Measurements from ENCODE around the gene SLC2A1.

The SLC2A1 gene

DNA sequence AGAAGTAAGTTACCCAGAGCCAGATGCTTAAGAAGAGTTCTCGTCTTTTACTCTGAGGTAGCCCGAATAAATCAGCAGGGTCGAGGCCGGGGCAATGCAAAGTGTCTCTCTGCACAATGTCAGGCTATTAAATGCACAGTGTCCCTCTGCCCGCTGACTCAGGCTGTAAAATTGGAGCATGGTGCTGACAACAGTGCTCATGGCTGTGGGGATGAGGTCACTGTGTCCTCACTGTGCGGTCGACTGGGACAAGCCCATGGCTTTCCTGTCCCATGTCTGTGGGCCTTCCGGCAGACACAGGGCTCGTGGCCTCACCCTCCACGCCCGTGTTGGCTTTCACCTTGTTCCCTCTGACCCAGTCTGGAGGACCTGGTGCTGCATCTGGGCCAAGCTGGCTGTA is 14.6 kb upstream of the SLC2A1 start:
- no peaks in the 10 kb centered on the region for H3K9me3 Mint-ChIP-seq
- H3K27me3 Mint-ChIP-seq: peaks cover 4% of the 10 kb centered on the region
- CTCF ChIA-PET: interaction anchor here (0.9 kb wide), 1 partner anchor 101 kb away, joined by 3 read pairs; no protein-coding TSS in a partner anchor
- H3K4me1 Mint-ChIP-seq: no peaks in the 10 kb centered on the region
- H3K27ac Mint-ChIP-seq: no peak overlapping the region
- H3K4me3 Mint-ChIP-seq: no peak overlapping the region
- no peaks in the 10 kb centered on the region for H3K36me3 Mint-ChIP-seq
- DNase-seq: no peak

DNA sequence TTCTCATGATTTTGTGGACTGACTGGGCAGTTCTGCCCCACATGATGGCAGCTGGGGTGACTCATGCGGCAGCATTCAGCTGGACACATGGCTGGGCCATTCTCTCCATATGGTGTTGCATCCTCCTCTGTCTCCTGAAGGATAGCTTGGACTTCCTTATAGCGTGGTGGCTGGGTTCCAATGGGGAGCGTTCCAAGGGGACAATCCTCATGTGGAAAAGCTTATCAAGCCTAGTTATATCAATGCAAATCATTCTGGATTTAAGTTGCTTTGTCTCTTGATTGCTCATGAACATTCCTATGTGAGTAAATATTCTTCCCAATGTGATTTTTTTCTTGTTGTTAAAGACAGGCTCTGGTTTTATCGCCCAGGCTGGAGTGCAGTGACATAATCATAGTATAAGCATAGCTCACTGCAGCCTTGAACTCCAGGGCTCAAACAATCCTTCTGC is 13.2 kb upstream of the SLC2A1 start:
- no peaks in the 10 kb centered on the region for H3K4me1 Mint-ChIP-seq
- peaks cover 4% of the 10 kb centered on the region for H3K27me3 Mint-ChIP-seq

DNA sequence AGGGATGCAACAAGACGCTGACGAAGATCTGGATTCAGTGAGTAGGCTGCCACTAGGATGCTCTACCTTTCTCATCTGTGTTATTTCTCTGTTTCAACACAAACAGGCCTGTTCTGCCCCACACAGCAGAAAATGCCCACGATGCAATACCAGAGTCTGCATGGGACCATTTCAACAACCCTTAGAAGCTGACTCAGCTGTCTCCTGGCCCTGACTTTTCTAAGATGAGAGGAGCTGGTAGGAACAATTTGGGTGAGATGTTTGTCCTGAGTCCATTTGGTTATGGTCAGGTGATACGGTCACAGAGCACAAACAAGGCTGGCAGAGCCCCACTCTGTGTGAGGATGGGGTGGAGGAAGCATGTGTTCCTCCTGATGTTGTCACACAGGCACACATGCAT is 11.5 kb upstream of the SLC2A1 start:
- CTCF ChIA-PET: interaction anchor here (1.0 kb wide), 1 partner anchor 13 kb away, joined by 3 read pairs; no protein-coding TSS in a partner anchor
- Mint-ChIP-seq H3K9me3 (no peaks in the 10 kb centered on the region), H3K27me3 (peaks cover 8% of the 10 kb centered on the region), H3K4me1 (no peaks in the 10 kb centered on the region), H3K36me3 (no peaks in the 10 kb centered on the region), H3K4me3 (no peak overlapping the region), H3K27ac (no peak overlapping the region)
- DNase-seq: no peak

More for the DNA sequence above, 13.2 kb upstream of the SLC2A1 start:
- H3K36me3 Mint-ChIP-seq: no peaks in the 10 kb centered on the region
- no peak overlapping the region for H3K27ac Mint-ChIP-seq
- CTCF ChIA-PET: interaction anchor here (1.1 kb wide), 1 partner anchor 102 kb away, joined by 4 read pairs; no protein-coding TSS in a partner anchor
- no peaks in the 10 kb centered on the region for H3K9me3 Mint-ChIP-seq
- no peak for DNase-seq
- no peak overlapping the region for H3K4me3 Mint-ChIP-seq

DNA sequence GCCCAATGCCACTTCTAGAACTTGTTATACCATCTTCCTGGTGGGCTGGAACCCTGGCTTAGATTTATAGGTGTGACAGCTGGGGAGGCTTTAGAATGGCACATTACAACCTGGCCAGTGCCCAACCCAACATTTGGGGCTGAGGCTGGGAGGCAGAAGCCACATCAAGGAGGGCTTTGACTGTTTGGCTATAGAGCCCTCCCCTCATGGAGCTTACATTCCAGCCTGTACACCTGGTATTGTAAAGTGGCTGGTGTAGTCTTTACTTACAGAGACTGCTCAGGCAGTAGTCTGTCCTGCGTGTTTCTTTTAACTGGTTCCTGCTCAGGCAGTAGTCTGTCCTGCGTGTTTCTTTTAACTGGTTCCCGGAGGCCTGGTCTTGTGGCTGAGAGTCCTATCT is 10.0 kb upstream of the SLC2A1 start:
- CTCF ChIA-PET: no interaction called here
- Mint-ChIP-seq H3K4me1 (peaks cover 1% of the 10 kb centered on the region), H3K36me3 (no peaks in the 10 kb centered on the region), H3K27ac (no peak overlapping the region), H3K27me3 (peaks cover 8% of the 10 kb centered on the region), H3K4me3 (no peak overlapping the region), H3K9me3 (no peaks in the 10 kb centered on the region)
- DNase-seq: no peak

DNA sequence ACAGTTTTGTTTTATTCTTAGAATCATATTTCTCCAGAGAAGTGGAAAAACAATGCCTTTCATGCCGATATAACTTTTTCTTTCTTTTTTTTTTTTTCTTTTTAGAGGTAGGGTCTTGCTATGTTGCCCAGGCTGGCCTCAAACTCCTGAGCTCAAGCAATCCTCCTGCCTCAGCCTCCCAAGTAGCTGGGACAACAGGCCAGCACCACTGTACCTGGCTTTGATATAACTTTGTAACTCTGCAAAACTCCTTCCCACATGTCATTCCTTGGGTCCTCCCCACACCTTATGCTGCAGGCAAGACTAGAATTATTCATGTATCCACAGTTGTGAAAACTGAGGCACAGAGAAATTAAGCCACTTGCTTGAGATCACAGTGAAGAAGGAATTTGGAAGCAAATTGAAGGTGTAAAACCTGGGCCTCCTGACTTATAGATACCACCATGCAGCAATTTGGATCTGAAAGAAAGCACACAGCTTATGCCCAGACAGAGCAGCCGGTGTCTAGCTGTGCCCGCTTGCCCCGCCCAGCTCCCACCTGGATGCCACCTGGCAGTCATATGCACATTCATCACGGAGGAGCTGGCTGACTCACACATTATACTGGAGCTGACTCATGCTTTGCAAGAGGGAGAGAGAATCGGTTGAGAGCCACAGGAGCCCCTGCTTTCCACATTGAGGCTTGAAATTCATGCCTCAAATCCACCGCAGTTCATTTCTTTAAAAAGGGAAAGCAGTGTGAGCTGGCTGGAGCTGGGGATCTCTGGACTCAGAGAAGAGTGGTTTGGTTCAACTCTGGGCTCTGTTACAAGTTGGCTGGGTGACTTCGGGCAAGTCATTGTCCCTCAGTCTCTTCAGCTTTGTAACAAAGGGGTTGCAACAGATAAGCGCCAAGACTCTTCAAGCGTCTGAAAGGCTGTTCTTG is 8.3 kb upstream of the SLC2A1 start:
- CTCF ChIA-PET: no interaction called here
- DNase-seq: no peak
- no peak overlapping the region for H3K4me3 Mint-ChIP-seq
- peaks cover 14% of the 10 kb centered on the region for H3K4me1 Mint-ChIP-seq
- H3K27me3 Mint-ChIP-seq: peaks cover 25% of the 10 kb centered on the region
- no peak overlapping the region for H3K27ac Mint-ChIP-seq
- no peaks in the 10 kb centered on the region for H3K9me3 Mint-ChIP-seq
- H3K36me3 Mint-ChIP-seq: no peaks in the 10 kb centered on the region

DNA sequence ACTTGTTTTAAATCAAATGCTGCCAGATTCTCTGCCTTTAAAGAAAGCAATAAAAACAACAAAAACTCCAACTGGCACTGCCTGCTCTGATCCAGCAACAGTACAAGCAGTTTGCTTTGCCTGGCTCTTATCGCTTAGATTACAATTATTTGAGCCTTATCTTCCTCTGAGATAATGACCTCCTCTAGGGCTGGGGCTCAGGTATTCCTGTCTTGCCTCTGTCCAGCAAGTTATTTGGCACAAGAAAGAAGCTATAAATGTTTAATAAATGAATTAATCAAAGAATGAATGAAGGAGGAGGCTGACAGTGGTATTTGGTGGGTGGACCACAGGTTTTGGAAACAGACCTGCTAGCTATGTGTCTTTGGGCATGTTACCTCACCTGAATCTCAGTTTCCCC is 6.7 kb upstream of the SLC2A1 start:
- H3K36me3 Mint-ChIP-seq: no peaks in the 10 kb centered on the region
- no peak overlapping the region for H3K27ac Mint-ChIP-seq
- peaks cover 39% of the 10 kb centered on the region for H3K27me3 Mint-ChIP-seq
- no peak overlapping the region for H3K4me3 Mint-ChIP-seq
- peaks cover 21% of the 10 kb centered on the region for H3K4me1 Mint-ChIP-seq
- no peaks in the 10 kb centered on the region for H3K9me3 Mint-ChIP-seq
- no peak for DNase-seq
- CTCF ChIA-PET: interaction anchor here (0.6 kb wide), 1 partner anchor 18 kb away, joined by 3 read pairs; no protein-coding TSS in a partner anchor

DNA sequence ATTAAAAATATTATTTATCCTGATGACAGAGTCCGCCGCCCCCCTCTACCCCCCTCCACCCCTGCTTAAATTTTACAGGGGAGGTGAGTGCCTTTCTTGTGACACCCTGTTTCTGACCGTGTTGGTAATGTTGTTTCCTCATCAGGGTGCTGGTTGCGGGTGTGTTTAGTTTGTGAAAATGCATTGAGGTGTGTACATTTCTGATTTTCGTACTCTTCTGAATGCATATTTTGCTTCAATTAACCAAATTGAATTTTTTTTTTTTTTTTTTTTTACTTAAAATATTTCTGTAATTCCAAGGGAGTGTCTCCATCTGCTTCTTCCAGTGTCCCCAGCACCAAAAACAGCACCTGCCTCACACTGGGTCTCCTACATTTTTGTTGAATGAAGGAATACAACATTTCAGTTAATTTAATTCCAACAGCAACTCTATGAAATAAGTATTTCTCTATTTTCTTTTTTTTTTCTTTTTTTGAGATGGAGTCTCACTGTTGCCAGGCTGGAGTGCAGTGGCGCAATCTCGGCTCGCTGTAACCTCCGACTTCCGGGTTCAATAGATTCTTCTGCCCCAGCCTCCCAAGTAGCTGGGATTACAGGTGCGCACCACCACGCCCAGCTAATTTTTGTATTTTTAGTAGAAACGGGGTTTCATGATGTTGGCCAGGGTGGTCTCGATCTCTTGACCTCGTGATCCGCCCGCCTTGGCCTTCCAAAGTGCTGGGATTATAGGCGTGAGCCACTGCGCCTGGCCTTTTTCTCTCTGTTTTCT is 5.6 kb upstream of the SLC2A1 start:
- H3K27ac Mint-ChIP-seq: no peak overlapping the region
- no peak overlapping the region for H3K4me3 Mint-ChIP-seq
- H3K27me3 Mint-ChIP-seq: peaks cover 40% of the 10 kb centered on the region
- no peak for DNase-seq
- no peaks in the 10 kb centered on the region for H3K9me3 Mint-ChIP-seq
- CTCF ChIA-PET: interaction anchor here (1.3 to 1.6 kb wide), 3 partner anchors 15 to 109 kb away, joined by 3 to 5 read pairs (median 3); no protein-coding TSS in a partner anchor
- no peaks in the 10 kb centered on the region for H3K36me3 Mint-ChIP-seq
- peaks cover 27% of the 10 kb centered on the region for H3K4me1 Mint-ChIP-seq

DNA sequence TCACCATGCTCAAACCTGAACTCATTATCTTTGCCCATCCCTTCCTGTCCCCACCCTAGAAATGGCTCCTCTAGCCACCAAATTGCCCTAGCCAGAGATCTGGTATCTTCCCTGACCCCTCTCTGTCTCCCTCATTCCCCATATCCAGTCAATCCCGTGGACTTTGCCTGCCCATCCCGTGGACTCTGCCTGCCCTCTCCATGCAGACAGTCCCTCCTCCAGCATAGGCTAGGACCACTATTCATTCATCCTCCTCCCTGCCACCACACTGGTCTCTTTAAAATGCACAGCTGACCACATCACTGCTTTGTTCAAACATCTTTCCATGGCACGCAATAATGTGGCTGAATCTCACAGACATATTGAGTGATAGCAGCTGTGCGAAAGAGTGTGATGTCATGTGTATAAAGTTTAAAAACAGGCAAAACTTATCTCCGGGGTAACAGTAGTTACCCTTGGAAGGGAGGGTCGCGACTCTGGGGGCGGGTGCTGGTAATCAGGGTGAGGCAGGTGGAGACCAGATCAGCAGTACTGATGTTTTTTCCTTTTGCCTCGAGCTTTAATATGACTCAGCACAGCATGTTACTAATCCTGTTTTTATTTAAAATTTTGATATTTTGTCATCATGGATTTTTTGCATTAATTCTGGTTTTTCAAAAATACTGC is 4.8 kb upstream of the SLC2A1 start:
- Mint-ChIP-seq H3K4me1 (peaks cover 30% of the 10 kb centered on the region), H3K27ac (no peak overlapping the region), H3K9me3 (no peaks in the 10 kb centered on the region), H3K4me3 (no peak overlapping the region), H3K27me3 (peaks cover 47% of the 10 kb centered on the region), H3K36me3 (peaks cover 2% of the 10 kb centered on the region)
- no peak for DNase-seq
- CTCF ChIA-PET: interaction anchor here (1.0 to 1.6 kb wide), 4 partner anchors 11 to 110 kb away, joined by 3 to 5 read pairs (median 3); no protein-coding TSS in a partner anchor

DNA sequence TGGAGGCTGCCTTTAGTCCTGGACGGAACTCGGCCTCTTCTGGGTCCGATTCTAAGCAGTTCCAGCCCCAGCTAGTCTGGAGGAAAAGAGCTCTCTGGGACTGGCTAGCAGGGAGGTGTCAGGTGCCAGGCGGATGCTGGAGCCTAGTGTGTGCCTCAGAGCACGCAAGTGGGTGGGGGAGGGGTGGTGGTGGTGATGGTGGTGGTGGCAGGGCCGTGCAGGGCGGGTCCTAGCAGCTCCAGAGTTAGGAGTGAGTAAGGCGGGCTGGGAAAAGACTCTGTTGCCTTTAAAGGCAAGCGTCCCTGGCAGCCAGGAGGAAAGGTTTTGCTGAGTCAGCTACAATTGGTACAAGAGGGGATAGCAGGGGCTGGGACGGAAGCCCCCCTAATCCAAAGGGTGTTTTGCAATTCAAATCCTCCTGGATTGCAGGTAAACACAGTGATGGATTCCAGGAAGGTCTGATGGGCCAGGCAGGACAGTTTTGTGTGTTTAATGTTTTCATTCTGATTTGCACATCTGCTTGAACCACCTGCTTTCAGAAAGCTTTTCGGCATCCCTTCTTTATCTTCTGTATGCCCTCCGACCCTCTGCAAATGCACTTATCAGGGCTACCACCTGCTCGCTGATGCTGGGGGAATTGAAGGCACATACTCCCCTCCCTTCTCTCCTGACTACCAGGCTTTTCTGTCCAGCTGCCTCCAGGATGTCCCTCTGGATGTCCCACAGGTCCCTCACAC is 4.1 kb upstream of the SLC2A1 start:
- CTCF ChIA-PET: interaction anchor here (0.7 to 1.6 kb wide), 6 partner anchors 10 to 111 kb away, joined by 3 to 5 read pairs (median 3); no protein-coding TSS in a partner anchor
- peak; percentile 36 for DNase-seq
- peaks cover 47% of the 10 kb centered on the region for H3K27me3 Mint-ChIP-seq
- H3K9me3 Mint-ChIP-seq: no peaks in the 10 kb centered on the region
- peaks cover 30% of the 10 kb centered on the region for H3K4me1 Mint-ChIP-seq
- no peak overlapping the region for H3K27ac Mint-ChIP-seq
- no peak overlapping the region for H3K4me3 Mint-ChIP-seq
- peaks cover 2% of the 10 kb centered on the region for H3K36me3 Mint-ChIP-seq

DNA sequence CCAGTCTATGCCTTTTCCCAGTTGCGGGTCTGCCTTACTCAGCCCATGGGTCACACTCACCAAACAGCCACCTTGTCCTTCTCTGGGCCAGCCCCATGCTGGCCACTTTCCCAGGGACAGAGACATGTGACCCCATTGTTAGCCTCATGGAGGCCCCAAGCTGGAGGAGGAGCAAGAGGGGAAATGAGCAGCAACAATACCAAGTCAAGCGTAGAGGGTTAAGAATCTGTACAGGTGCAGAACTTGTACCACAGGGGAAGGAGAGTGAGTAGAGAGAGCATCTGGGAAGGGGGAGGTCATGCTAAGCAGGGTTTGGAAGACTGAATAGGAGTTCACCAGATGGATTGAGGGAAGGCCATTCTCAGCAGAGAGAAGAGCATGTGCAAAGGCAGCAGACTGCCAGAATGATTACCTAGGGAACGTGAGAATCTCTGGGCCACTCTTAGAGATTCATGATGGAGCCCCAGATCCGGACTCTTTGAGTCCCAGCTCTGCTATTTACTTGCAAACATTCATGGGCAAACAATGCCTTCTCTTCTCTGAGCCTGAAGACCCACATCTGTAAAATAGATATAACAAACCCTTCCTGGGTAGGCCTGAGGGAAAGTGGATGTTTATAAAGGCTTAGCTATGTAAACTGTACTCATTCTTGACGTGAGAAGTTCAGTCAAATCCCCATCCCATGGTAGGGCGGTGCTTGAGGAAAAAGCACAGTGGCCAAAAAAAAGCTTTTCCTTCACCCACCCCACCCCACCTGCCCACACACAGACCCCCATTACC is 2.8 kb upstream of the SLC2A1 start:
- H3K27ac Mint-ChIP-seq: no peak overlapping the region
- no peaks in the 10 kb centered on the region for H3K9me3 Mint-ChIP-seq
- H3K4me3 Mint-ChIP-seq: no peak overlapping the region
- no peak for DNase-seq
- H3K27me3 Mint-ChIP-seq: peaks cover 46% of the 10 kb centered on the region
- CTCF ChIA-PET: interaction anchor here (1.2 to 1.4 kb wide), 2 partner anchors 26 to 112 kb away, joined by 3 to 5 read pairs; no protein-coding TSS in a partner anchor
- peaks cover 36% of the 10 kb centered on the region for H3K4me1 Mint-ChIP-seq
- peaks cover 11% of the 10 kb centered on the region for H3K36me3 Mint-ChIP-seq

DNA sequence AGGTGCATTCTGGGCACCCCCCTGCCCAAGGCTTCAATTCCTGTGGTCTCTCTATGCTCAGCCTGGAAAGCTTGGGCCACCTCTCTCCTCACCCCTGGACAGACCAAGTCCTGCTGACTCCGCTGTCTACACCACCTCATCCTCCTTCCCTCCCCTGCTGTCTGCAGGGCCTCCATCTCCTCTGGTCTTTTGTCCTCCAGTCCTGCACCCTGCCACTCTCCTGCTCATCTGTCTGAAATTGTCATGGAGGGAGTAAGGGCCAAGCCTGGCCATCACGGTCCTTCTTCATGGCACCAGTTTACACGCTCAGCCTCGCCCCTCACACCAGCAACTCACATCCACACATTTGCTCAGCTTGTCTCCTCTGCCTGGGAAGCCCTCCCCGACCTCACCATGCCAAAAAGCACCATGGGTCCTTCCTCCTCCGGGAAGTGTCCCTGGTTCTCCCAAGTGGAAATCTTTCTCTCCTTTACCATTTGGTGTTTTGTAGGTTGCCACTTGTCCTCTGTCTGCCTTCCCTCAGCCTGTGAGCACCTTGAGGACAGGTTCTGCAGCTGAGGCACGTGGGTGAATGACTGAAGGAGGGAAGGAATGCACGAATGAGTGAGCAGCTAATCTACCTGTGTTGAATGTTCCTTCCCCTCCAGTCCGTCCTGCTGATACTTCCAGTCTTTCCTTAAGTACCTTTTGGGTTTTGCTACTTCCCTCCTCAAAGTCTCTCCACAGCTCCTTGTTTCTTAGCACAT is 2.1 kb upstream of the SLC2A1 start:
- Mint-ChIP-seq H3K4me3 (peak overlapping the region; percentile 4), H3K27ac (no peak overlapping the region), H3K9me3 (no peaks in the 10 kb centered on the region), H3K27me3 (peaks cover 43% of the 10 kb centered on the region), H3K36me3 (peaks cover 15% of the 10 kb centered on the region), H3K4me1 (peaks cover 40% of the 10 kb centered on the region)
- CTCF ChIA-PET: interaction anchor here (1.4 kb wide), 1 partner anchor 113 kb away, joined by 5 read pairs; no protein-coding TSS in a partner anchor
- DNase-seq: no peak

DNA sequence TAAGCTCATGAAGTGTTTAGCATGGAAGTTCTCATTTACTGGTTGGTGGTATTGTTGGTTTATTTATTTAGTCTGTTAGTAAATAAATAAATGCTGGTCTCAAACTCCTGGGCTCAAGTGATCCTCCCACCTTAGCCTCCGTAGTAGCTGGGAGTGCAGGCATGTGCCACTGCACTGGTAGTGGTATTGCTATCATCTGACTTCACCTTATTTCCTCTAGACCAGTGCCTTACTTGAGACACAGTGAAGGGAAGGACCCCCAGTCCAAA is 1.4 kb upstream of the SLC2A1 start:
- H3K4me1 Mint-ChIP-seq: peaks cover 47% of the 10 kb centered on the region
- no peaks in the 10 kb centered on the region for H3K9me3 Mint-ChIP-seq
- no peak for DNase-seq
- H3K36me3 Mint-ChIP-seq: peaks cover 22% of the 10 kb centered on the region
- CTCF ChIA-PET: interaction anchor here (1.5 kb wide), 1 partner anchor 18 kb away, joined by 3 read pairs; no protein-coding TSS in a partner anchor
- peaks cover 43% of the 10 kb centered on the region for H3K27me3 Mint-ChIP-seq
- peak overlapping the region; percentile 57 for H3K4me3 Mint-ChIP-seq
- no peak overlapping the region for H3K27ac Mint-ChIP-seq
